GM12878 (cell line): ENCODE measurements around the gene CD48. TPM values are rescaled to one million over a fixed set of nuclear protein-coding genes. Genes with fewer than 3 reads are reported as not detected.
A peak's percentile ranks its signal among the peaks of the same experiment; 100 is the strongest.
"Not testable (repeated sequence)": the region's sequence is repeated elsewhere in the genome, so short reads cannot be mapped to it uniquely, and the experiment has no call there.

Source experiments
- ATAC-seq: fragments of 200-7000 bp; cut with Tn5 transposase; 3 replicates; pipeline ENCODE4 v1.9.1; 2020; ENCODE audit warnings: mild to moderate bottlenecking, moderate library complexity
- BruUV-seq: library from RNA; stranded (reverse); fragments of 400-500 nt; replicated peaks from 2 replicates; lab custom pipeline; 2021; lab: Mats Ljungman, UMichigan
- CTCF ChIA-PET: fragments of 300-600 bp; sonication (Branson Sonifier 250); formaldehyde crosslinking; extraction: SDS; loops from one replicate; lab custom pipeline; 2021; ENCODE audit warnings: inconsistent platforms; lab: Yijun Ruan, JAX
- POLR2A ChIA-PET: fragments of 350-600 bp; formaldehyde crosslinking; extraction: SDS; loops from one replicate; lab custom pipeline; 2021; ENCODE audit warnings: inconsistent platforms; lab: Charles Lee
- RAD21 ChIA-PET: fragments of 300-600 bp; sonication (Branson Sonifier 250); formaldehyde crosslinking; loops from one replicate; lab custom pipeline; 2023; ENCODE audit warnings: antibody characterized with exemption; ENCODE audit not compliant: unreplicated experiment; lab: Charles Lee
- SMC1A ChIA-PET: fragments of 300-600 bp; sonication (Branson Sonifier 250); formaldehyde crosslinking; loops from one replicate; lab custom pipeline; 2023; ENCODE audit not compliant: unreplicated experiment, uncharacterized antibody; lab: Charles Lee
- DNase-seq: peaks from one replicate; pipeline ENCODE4 v3.0.0-alpha.2; 2011; ENCODE audit warnings: low read depth, low spot score
- FAIRE-seq: peaks from 3 replicates; lab custom pipeline; 2011; peaks lifted over from hg19 to GRCh38; lab: Jason Lieb, UNC
- H2AFZ ChIP-seq: 2 replicates; pipeline ENCODE4 v1.6.0; 2011; ENCODE audit warnings: low read depth, low read length, control low read depth; ENCODE audit not compliant: control insufficient read depth
- H3K27ac ChIP-seq: 2 replicates; pipeline ENCODE4 v1.5.1; 2011; ENCODE audit warnings: control low read depth; ENCODE audit not compliant: control insufficient read depth, insufficient read depth
- H3K27me3 ChIP-seq, 2 experiments: replicated peaks in 1 of 2; 2 replicates each; pipeline versions ENCODE4 v1.6.0 to v1.6.1; 2011; ENCODE audit warnings: low read length in 1 of 2; ENCODE audit not compliant: control insufficient read depth in 2 of 2, insufficient read depth in 2 of 2
- H3K36me3 ChIP-seq, 2 experiments: 2 replicates each; pipeline ENCODE4 v1.5.1; 2011; ENCODE audit warnings: low read length in 1 of 2; ENCODE audit not compliant: control insufficient read depth in 2 of 2, insufficient read depth in 2 of 2
- H3K4me1 ChIP-seq: 2 replicates; pipeline ENCODE4 v1.6.1; 2011; ENCODE audit warnings: mild to moderate bottlenecking, low read length, moderate library complexity, mixed read lengths; ENCODE audit not compliant: control insufficient read depth, insufficient read depth
- H3K4me2 ChIP-seq: 2 replicates; pipeline ENCODE4 v1.6.0; 2011; ENCODE audit warnings: control low read depth; ENCODE audit not compliant: control insufficient read depth, insufficient read depth
- H3K4me3 ChIP-seq: fragments of 200-600 bp; sonication (generic); 2 replicates; pipeline ENCODE4 v1.5.1; 2016
- H3K79me2 ChIP-seq: 2 replicates; pipeline ENCODE4 v1.6.0; 2011; ENCODE audit warnings: low read length; ENCODE audit not compliant: control insufficient read depth, insufficient read depth
- H3K9ac ChIP-seq: 2 replicates; pipeline ENCODE4 v1.8.0; 2011; ENCODE audit warnings: low read length, control low read depth, mixed read lengths; ENCODE audit not compliant: control insufficient read depth, insufficient read depth
- H3K9me3 ChIP-seq: replicated peaks from 3 replicates; pipeline ENCODE4 v1.5.1; 2011; ENCODE audit warnings: mild to moderate bottlenecking, low read length; ENCODE audit not compliant: control insufficient read depth, insufficient read depth
- H4K20me1 ChIP-seq: 2 replicates; pipeline ENCODE4 v1.6.0; 2011; ENCODE audit not compliant: control insufficient read depth, insufficient read depth
- ATF2 ChIP-seq: IDR thresholded peaks from 2 replicates; pipeline ENCODE4 v1.6.1; 2012; ENCODE audit warnings: low read length, inconsistent platforms
- ATF7 ChIP-seq: fragments of 450-650 bp; IDR thresholded peaks from 2 replicates; pipeline ENCODE4 v1.6.1; 2016; ENCODE audit warnings: low read depth, mild to moderate bottlenecking
- CBFB ChIP-seq: IDR thresholded peaks from 2 replicates; pipeline ENCODE4 v1.6.1; 2016; ENCODE audit warnings: antibody characterized with exemption, low read depth
- JUNB ChIP-seq: IDR thresholded peaks from 2 replicates; pipeline ENCODE4 v1.6.1; 2016; ENCODE audit warnings: antibody characterized with exemption, mild to moderate bottlenecking
- NFIC ChIP-seq: IDR thresholded peaks from 2 replicates; pipeline ENCODE4 v1.6.1; 2012; ENCODE audit warnings: low read depth, mild to moderate bottlenecking, inconsistent platforms, low read length, moderate library complexity
- NR2F1 ChIP-seq: fragments of 450-650 bp; conservative IDR thresholded peaks from 2 replicates; pipeline ENCODE4 v1.6.1; 2017; ENCODE audit warnings: mild to moderate bottlenecking
- PAX8 ChIP-seq: fragments of 450-650 bp; IDR thresholded peaks from 2 replicates; pipeline ENCODE4 v1.6.1; 2017; ENCODE audit warnings: mild to moderate bottlenecking, moderate library complexity
- RUNX3 ChIP-seq: IDR thresholded peaks from 2 replicates; pipeline ENCODE4 v1.6.1; 2012; ENCODE audit warnings: low read length, inconsistent platforms
- ZZZ3 ChIP-seq: IDR thresholded peaks from 2 replicates; pipeline ENCODE4 v1.6.1; 2011; ENCODE audit warnings: low read depth; ENCODE audit not compliant: control insufficient read depth, insufficient read length
- WGBS: methylation state at CpG from one replicate; pipeline ENCODE4 v1.1.6; 2016; ENCODE audit warnings: low lambda C conversion rate; ENCODE audit not compliant: insufficient replicate concordance, insufficient coverage; ENCODE audit errors: missing lambda C conversion rate; 5-methylcytosine and 5-hydroxymethylcytosine counted together
- in situ Hi-C: fragments of 300-500 bp; cut with MboI; formaldehyde crosslinking; loops from 9 replicates; pipeline ENCODE4 v1.14.3; 2018; ENCODE audit warnings: mixed read lengths
- intact Hi-C: fragments of 100-400 bp; cut with micrococcal nuclease; formaldehyde crosslinking; loops from one replicate; pipeline ENCODE4 v1.14.2; 2022; ENCODE audit not compliant: unreplicated experiment
- polyA plus RNA-seq, 11 experiments: library from polyadenylated mRNA; depleted of rRNA in 4 of 11; unstranded in 6 of 11; stranded (reverse) in 5 of 11; fragments of >200 nt; fragmentation: Nextera tagmentation in 4 of 11; fragmentation: Illumina TruSeq in 1 of 11; extraction: Ambion mirVana in 4 of 11; extraction: Trizol in 1 of 11; gene quantifications; 1 replicate in 1 of 11; 2 replicates in 10 of 11; pipeline versions ENCODE4 v1.2.1 to v1.2.3, GENCODE V29; 2011 to 2016; ENCODE audit warnings: inconsistent platforms in 2 of 11, missing spikeins in 2 of 11, low read depth in 1 of 11
- total RNA-seq, 4 experiments: library from RNA; depleted of rRNA in 3 of 4; stranded (reverse); fragments of >200 nt in 3 of 4; fragmentation: Illumina TruSeq in 1 of 4; extraction: Trizol in 1 of 4; gene quantifications; 2 replicates each; pipeline versions ENCODE4 v1.2.1 to v1.2.3, GENCODE V29; 2013 to 2021
- TF ChIP-seq, protein P1 (sequence below): fragments of 450-650 bp; formaldehyde crosslinking; IDR thresholded peaks from 2 replicates; pipeline ENCODE4 v1.4.0; 2022; ENCODE audit warnings: mild to moderate bottlenecking, moderate library complexity

Gene CD48
- total and polyA plus RNA-seq, 10 of the 15 experiments (the other 5 are each of a cell fraction or from before 2014, with no cell fraction given), result 302 to 1,315 (median 430) TPM

GRCh38 chr1:160714034-160714648 lies 2.5 kb upstream of the CD48 start:
- BruUV-seq, H4K20me1 ChIP-seq, H3K4me2 ChIP-seq, H2AFZ ChIP-seq, H3K27ac ChIP-seq, H3K9ac ChIP-seq, DNase-seq, FAIRE-seq, H3K9me3 ChIP-seq, H3K27me3 ChIP-seq, H3K36me3 ChIP-seq, H3K4me3 ChIP-seq, in situ Hi-C loops, ATAC-seq: not testable (repeated sequence)
- ChIA-PET RAD21 (interaction anchor here (0.9 to 4.9 kb wide), 16 partner anchors 9 to 284 kb away, joined by 3 to 74 read pairs (median 5); partner anchors contain the start of gene ITLN2), POLR2A (interaction anchor here (0.6 to 5.8 kb wide), 5 partner anchors 10 to 69 kb away, joined by 3 to 73 read pairs (median 3); partner anchors contain the start of gene SLAMF1), SMC1A (interaction anchor here (0.9 to 7.1 kb wide), 11 partner anchors 10 to 284 kb away, joined by 3 to 149 read pairs (median 20); partner anchors contain the start of gene SLAMF1), CTCF (interaction anchor here (0.7 to 6.8 kb wide), 16 partner anchors 10 to 239 kb away, joined by 3 to 102 read pairs (median 10); no protein-coding TSS in a partner anchor)
- WGBS, result 77% methylated on average over 5 of the region's 5 CpGs
- intact Hi-C loops, result loop anchor here (5.0 kb wide), 1 partner anchor 37 kb away; no protein-coding TSS in a partner anchor
- peaks cover 41% of the 10 kb centered on the region for H3K79me2 ChIP-seq
- H3K4me1 ChIP-seq, result peaks cover 18% of the 10 kb centered on the region

GRCh38 chr1:160713161-160713560 lies 1.5 kb upstream of the CD48 start:
- no peaks in the 10 kb centered on the region for H3K9me3 ChIP-seq
- in situ Hi-C loops, result no loop called here
- ChIA-PET SMC1A (interaction anchor here (0.6 to 7.1 kb wide), 19 partner anchors 10 to 299 kb away, joined by 3 to 149 read pairs (median 6); partner anchors contain the start of genes SLAMF1 and SLAMF7), RAD21 (interaction anchor here (0.6 to 4.9 kb wide), 26 partner anchors 10 to 283 kb away, joined by 3 to 74 read pairs (median 4); partner anchors contain the start of genes LY9, SLAMF1 and SLAMF7), CTCF (interaction anchor here (0.6 to 6.8 kb wide), 17 partner anchors 11 to 238 kb away, joined by 3 to 102 read pairs (median 4); no protein-coding TSS in a partner anchor), POLR2A (interaction anchor here (0.8 to 5.8 kb wide), 11 partner anchors 8 to 284 kb away, joined by 3 to 73 read pairs (median 5); partner anchors contain the start of genes SLAMF1 and SLAMF7)
- H3K36me3 ChIP-seq, result no peaks in the 10 kb centered on the region; a peak in 1 of 4 replicates
- H3K27me3 ChIP-seq, result no peaks in the 10 kb centered on the region
- FAIRE-seq (no peak), ATAC-seq (no peak), DNase-seq (no peak)
- H3K4me3 ChIP-seq, result peak overlapping the region; percentile 23; the same call in 1 of the 2 replicates
- BruUV-seq, result no TSS peak
- peaks cover 51% of the 10 kb centered on the region for H3K79me2 ChIP-seq
- no peak overlapping the region; the same call in none of the 2 replicates for H2AFZ ChIP-seq
- H3K27ac ChIP-seq, result peak overlapping the region; percentile 100
- H4K20me1 ChIP-seq, result no peaks in the 10 kb centered on the region
- intact Hi-C loops, result loop anchor here (5.0 kb wide), 1 partner anchor 36 kb away; no protein-coding TSS in a partner anchor
- 0 out of 2 replicates have a peak, but pooled peaks have one; percentile 8 for TF ChIP-seq ATF7
- peak; percentile 60; the same call in 1 of the 2 replicates for TF ChIP-seq RUNX3
- TF ChIP-seq JUNB, result peak; percentile 11; the same call in 1 of the 2 replicates
- TF ChIP-seq NFIC, result 0 out of 2 replicates have a peak, but pooled peaks have one; percentile 37
- no peak for TF ChIP-seq PAX8
- 0 out of 2 replicates have a peak, but pooled peaks have one; percentile 0 for TF ChIP-seq CBFB
- TF ChIP-seq, protein P1, sequence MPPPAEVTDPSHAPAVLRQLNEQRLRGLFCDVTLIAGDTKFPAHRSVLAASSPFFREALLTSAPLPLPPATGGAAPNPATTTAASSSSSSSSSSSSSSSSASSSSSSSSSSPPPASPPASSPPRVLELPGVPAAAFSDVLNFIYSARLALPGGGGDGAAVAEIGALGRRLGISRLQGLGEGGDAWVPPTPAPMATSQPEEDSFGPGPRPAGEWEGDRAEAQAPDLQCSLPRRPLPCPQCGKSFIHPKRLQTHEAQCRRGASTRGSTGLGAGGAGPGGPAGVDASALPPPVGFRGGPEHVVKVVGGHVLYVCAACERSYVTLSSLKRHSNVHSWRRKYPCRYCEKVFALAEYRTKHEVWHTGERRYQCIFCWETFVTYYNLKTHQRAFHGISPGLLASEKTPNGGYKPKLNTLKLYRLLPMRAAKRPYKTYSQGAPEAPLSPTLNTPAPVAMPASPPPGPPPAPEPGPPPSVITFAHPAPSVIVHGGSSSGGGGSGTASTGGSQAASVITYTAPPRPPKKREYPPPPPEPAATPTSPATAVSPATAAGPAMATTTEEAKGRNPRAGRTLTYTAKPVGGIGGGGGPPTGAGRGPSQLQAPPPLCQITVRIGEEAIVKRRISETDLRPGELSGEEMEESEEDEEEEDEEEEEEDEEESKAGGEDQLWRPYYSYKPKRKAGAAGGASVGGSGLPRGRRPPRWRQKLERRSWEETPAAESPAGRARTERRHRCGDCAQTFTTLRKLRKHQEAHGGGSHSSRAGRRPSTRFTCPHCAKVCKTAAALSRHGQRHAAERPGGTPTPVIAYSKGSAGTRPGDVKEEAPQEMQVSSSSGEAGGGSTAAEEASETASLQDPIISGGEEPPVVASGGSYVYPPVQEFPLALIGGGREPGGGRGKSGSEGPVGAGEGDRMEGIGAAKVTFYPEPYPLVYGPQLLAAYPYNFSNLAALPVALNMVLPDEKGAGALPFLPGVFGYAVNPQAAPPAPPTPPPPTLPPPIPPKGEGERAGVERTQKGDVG, result 0 out of 2 replicates have a peak, but pooled peaks have one; percentile 42
- peak; percentile 52; the same call in 1 of the 2 replicates for TF ChIP-seq ATF2
- TF ChIP-seq ZZZ3, result no peak
- TF ChIP-seq NR2F1, result no peak
- WGBS, result 18% methylated on average over 1 of the region's 1 CpG
- H3K4me2 ChIP-seq, result peak overlapping the region; percentile 88
- peaks cover 18% of the 10 kb centered on the region for H3K4me1 ChIP-seq
- peak overlapping the region; percentile 100 for H3K9ac ChIP-seq
